DMS114 treated with DMSO at 0.1 percent for 48 hours (cell line): ENCODE data around the gene CCDC88C.

Experiments
- DNase-seq: peaks from one replicate; lab custom pipeline; 2025; ENCODE audit not compliant: unreplicated experiment; lab: John Stamatoyannopoulos, UW

Gene CCDC88C

GRCh38 chr14:91310606-91311283, 106.9 kb downstream of the CCDC88C start:
- no peak for DNase-seq

DNA sequence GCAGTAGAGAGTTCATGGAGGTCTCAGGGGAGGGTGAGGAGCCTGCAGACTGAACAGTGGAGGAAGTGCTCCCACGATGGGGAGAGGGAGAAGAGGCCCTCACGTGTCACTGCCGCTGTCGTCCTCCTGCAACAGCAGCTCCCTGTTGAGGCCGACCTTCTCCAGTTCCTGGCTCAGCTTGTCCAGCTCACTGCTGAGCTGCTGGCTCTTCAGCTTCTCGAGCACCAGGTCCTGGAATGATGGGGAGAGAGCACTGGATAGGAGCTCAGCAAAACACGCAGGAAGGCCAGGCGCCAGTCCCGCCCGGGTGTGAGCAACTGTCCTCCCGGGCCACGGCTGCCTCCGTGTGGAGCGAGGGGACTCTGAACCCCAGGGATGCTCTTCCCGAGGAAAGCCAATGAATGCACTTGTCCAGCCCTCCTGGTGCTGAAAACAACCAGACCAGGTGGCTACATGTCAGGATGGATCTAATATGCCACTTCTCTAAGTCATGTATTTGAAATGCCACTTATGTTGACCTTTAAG, 107.8 kb downstream of the CCDC88C start:
- no peak for DNase-seq

- DNase-seq: no peak
Observed at GRCh38 chr14:91308337-91308736, 109.3 kb downstream of the CCDC88C start.

DNA sequence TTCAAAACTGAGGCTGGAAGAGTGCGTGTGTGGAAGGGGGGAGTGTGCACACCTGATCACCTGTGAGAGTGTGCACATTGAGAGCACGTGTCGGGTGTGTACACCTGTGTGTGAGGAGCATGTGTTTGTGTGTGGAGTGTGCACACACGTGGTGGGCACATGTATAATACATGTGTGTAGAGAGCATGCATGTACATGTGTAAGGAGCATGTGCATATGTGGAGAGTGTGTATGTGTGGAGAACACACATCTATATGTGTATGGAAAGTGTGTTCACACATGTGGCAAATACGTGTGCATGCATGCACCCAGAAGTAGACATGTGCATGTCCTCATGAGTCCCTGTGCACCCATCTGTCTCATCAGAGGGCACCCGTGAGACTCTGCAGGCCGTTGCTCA, 110.0 kb downstream of the CCDC88C start:
- DNase-seq: no peak

- DNase-seq: no peak
Observed at GRCh38 chr14:91307046-91307445, 110.6 kb downstream of the CCDC88C start.

DNA sequence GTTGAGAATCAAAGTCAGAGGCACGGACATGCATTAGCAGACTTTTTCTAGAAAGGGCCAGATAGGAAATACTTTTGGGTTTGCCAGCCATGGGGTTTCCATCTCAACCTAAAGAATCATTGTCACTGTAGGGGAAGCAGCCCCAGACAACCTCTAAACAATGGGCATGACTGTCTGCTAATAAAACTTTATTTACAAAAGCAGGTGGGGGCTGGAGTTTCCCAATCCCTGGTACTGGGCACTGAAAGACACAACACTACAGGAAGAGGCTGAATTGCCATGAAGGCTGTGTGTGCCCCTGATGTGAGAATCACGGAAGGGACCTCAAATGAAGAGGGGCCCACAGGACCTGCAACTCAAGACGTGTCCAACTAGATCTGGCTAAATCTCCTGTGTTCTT, 111.1 kb downstream of the CCDC88C start:
- no peak for DNase-seq

- no peak for DNase-seq
Observed at GRCh38 chr14:91305650-91306431, 111.8 kb downstream of the CCDC88C start.

DNA sequence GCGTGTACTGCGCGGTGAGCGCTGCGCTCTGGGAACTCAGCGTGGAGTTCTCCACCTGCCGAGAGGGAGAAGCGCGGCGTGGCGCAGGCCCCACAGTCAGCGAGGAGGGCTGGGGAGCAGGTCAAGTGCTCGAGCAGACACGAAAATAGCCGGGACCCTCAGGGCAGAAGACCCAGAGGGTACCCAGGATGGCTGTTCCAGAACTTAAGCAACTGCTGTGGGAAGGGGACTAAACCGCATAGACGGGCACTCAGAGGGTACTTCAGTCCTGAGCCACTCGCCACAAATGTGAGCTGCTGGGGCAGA, 113.7 kb downstream of the CCDC88C start:
- DNase-seq: no peak

- DNase-seq: no peak
Observed at GRCh38 chr14:91303091-91303923, 114.3 kb downstream of the CCDC88C start.

DNA sequence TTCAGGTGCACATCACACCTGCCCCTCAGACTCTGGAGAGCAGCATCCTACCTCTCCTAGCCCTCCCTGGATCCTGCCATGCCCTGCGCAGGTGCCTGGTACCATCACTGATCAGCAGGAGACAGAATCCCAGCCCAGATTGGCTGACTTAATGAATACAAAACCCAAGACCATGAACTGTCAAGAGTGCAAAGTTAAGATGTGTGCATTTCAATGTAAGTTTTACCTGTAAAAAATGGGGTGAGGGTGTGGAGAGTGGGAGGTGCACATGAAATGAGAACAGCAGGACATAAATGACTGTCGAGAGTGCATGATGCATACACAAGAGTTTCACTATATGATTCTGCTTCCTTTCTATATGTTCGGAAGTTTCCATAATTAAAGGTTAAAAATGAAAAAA, 115.2 kb downstream of the CCDC88C start:
- DNase-seq: no peak

DNA sequence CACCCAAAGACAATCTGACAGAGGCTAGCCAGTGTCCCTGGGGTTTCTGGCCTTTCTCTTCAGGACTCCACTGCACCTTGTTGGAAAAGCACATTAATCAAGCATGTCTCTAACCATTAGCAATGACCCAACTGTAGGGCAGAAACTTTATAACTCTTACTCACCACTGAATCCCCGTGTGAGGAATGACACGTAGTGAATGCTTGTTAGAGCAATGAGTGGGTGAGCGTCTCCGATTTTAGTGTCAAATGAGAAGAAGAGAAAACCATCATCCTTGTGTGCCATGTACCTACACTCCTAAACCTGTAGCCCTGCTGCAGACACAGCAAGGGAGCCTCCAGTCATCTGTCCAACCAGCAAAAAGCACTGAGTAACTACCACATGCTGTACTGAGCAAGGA, 116.7 kb downstream of the CCDC88C start:
- DNase-seq: no peak

DNA sequence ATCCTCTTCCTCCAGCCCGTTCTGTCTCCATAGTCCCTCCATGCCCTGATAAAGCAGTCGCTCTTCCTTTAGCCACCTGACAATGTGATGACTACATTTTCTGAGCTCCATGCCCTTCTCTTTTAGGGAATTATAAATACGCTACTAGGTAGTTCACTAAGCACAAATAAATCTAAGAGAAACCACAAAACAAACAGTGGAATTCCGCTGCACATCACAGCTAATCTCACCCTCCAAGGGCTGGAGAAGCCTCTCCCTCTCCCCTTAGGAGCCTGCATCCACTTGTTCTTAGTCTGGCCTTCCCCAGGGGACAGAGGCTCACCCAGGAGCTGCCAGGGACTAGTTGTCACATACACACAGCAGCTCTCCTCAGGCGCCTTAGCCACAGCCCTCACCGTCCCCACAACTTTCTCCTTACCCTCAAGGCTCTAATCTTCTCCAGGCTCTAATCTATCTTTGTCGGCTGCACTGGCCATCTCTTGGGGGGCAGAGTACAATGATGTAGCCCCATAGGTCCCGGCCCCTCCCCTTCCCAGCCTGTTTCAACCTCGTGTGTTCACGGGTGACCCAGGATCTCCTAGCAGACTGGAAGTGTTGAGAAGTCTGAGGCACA, 117.2 kb downstream of the CCDC88C start:
- no peak for DNase-seq

DNA sequence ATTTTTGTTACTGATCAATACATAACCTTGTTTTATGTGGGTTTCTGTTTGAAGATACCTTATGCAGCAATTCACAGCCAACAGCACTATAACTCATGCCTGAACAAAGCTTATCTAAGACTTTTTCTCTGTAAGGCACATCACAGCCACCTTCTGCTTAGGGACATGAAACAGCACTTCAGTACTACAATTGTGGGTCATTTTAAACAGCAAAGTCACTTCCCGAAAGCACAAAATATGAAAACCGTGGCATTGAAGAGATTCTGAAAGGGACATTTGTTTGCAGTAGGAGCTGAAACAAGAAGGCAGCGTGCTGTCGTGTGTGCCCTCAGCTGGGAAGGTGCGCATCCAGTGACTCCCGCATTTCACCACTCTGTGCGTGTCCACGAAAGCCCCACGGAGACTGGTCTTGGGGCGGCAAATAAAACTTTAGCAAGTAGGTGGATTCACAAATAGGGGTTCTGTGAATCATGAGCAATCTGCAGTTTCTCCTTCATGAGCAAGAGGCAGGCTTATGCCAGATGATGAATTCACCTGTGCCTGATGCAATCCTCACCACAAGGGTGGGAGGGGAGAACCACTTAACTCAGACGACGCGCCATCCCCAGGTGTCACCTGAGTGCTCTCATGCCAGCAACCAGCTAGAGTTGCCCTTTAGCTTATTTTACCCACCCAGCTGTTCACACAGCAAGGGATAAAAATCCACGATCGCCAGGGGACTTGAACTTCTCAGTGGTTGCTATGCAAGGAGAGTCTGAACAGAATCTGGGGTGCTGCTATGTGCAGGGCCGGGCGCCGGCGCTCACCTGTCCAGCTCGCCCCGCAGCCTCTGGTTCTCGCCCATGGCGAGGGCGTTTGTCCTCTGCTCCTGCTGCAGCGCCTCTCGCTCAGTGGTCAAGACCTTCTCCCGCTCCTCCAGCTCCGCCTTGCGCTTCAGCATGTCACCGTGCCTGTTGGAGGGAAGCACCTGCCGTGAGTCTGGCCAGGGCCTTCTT, 118.2 kb downstream of the CCDC88C start:
- DNase-seq: no peak

DNA sequence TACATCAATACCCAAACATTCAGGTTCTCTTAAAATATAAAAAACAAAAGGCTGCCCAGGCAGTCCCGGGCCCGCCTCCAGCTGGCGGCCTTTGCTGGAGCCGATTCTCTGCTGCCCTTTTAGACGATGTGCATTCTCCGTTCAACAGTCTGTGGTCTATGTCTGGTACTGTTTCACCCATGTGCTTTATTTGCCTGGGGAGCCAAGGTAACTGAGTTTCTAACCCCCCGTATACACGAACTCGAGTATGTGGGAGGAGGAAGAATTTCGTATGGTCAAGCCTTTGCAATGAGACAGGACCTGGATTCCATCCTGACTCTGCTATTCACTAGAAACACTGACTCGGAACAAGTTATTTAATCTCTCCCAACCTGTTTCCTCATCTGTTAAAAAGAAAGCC, 119.0 kb downstream of the CCDC88C start:
- no peak for DNase-seq

- DNase-seq: no peak
Observed at GRCh38 chr14:91297081-91297711, 120.4 kb downstream of the CCDC88C start.

DNA sequence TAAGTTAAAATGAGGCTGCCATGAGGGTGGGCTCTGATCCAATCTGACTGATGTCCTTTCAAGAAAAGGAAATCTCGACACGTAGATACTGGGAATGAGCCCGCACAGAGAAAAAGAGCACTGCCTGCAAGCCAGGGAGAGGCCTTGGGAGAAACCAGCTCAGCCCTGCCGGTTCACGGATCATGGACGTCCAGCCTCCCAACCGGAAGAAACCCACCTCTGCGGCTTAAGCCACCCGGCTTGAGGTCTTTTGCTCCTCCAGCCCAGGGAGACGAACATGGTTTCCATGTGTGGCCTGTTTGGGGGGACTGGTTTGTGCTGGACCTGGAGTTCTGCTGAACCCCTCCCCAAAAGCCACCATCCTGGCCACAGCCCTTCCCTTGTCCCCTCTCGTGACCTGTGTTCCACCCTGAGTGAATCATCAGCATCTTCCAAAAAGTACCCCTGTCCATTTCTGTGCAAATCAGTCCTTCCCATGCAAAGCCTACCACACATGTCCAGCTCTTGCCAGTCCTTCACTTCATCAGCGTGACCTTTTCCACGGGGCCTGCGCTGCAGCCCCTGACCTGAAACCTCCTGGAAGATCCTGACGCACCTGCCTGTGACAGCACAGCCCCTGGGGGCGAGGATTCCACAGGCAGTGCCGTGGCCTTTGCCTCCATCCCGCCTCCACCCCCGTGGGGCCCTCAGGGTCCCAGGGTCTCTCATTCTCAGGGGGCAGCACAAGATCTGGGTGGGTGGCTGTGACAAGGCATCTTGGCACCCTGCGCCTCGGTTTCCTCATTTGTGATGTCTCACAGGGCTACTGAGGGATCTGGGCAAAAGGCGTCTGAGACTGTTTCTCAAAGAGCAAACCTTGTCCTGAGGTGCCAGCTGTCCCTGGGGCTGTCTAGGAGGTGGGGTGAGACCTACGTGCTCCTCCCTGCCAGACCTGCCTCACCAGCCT, 121.5 kb downstream of the CCDC88C start:
- DNase-seq: no peak

DNA sequence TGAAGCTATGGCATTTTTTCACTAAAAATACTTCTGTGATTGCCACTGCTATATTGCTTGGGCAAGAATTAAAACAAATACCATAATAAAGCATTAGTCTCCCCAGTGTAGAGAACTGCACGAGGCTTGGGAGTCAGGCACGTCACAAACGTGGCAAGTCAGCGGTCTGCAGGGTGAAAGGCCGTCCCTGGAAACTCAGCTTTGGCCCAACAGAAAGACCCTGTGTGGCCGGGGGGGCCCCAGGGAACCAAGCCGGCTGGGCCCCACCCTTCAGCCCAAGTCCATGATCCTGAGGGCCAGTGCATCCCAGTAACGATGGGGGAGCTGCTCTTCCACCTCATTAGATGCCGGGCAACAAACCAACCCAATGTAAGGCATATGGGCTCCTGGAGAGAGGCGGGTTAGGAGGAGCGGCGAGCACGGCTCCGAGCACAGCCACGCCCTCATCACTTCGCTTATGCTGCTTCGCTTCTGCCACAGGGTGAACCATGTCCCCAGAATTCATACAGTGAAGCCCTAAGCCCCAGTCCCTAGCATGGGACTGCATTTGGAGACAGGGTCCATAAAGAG, 122.3 kb downstream of the CCDC88C start:
- DNase-seq: no peak

- DNase-seq: no peak
Observed at GRCh38 chr14:91294153-91294552, 123.5 kb downstream of the CCDC88C start.
